GM19468 (cell line): ENCODE measurements around the gene EFHD1.
"Not testable (repeated sequence)": the region's sequence is repeated elsewhere in the genome, so short reads cannot be mapped to it uniquely, and the experiment has no call there.

Source experiments
- ATAC-seq: cut with Tn5 transposase; IDR thresholded peaks from one replicate; pipeline ENCODE4 v1.9.1; 2021; ENCODE audit warnings: mild to moderate bottlenecking, moderate library complexity, moderate number of reproducible peaks; ENCODE audit not compliant: unreplicated experiment; ENCODE audit errors: extremely low read depth

EFHD1 gene

GRCh38 chr2:232645061-232645460, 11.7 kb downstream of the EFHD1 start:
- ATAC-seq = no peak

- ATAC-seq = no peak
These were observed 13.3 kb downstream of the EFHD1 start for GRCh38 chr2:232646726-232647125.

GRCh38 chr2:232647261-232647660, 13.9 kb downstream of the EFHD1 start:
- ATAC-seq = no peak

GRCh38 chr2:232649033-232649432, 15.6 kb downstream of the EFHD1 start:
- ATAC-seq = no peak

- no peak for ATAC-seq
These were observed 19.1 kb downstream of the EFHD1 start for GRCh38 chr2:232652505-232652851.

GRCh38 chr2:232653441-232653840, 20.0 kb downstream of the EFHD1 start:
- ATAC-seq = no peak

- ATAC-seq = no peak
These were observed 22.0 kb downstream of the EFHD1 start for GRCh38 chr2:232655392-232655791.

- no peak for ATAC-seq
These were observed 24.9 kb downstream of the EFHD1 start for GRCh38 chr2:232658217-232658785.

- ATAC-seq = no peak
These were observed 26.0 kb downstream of the EFHD1 start for GRCh38 chr2:232659359-232659758.

GRCh38 chr2:232662486-232663260, 29.3 kb downstream of the EFHD1 start:
- no peak for ATAC-seq

- no peak for ATAC-seq
These were observed 32.8 kb downstream of the EFHD1 start for GRCh38 chr2:232666051-232666805.

- no peak for ATAC-seq
These were observed 34.7 kb downstream of the EFHD1 start for GRCh38 chr2:232667989-232668583.

- ATAC-seq = no peak
These were observed 35.5 kb downstream of the EFHD1 start for GRCh38 chr2:232668805-232669444.

- no peak for ATAC-seq
These were observed 39.2 kb downstream of the EFHD1 start for GRCh38 chr2:232672588-232672987.

GRCh38 chr2:232674491-232674890, 41.1 kb downstream of the EFHD1 start:
- no peak for ATAC-seq

- no peak for ATAC-seq
These were observed 42.0 kb downstream of the EFHD1 start for GRCh38 chr2:232675381-232675780.

GRCh38 chr2:232680006-232680405, 46.6 kb downstream of the EFHD1 start:
- ATAC-seq = no peak

- no peak for ATAC-seq
These were observed 48.1 kb downstream of the EFHD1 start for GRCh38 chr2:232681527-232681926.

- no peak for ATAC-seq
These were observed 50.0 kb downstream of the EFHD1 start for GRCh38 chr2:232683368-232683767.

- ATAC-seq = not testable (repeated sequence)
These were observed 52.0 kb downstream of the EFHD1 start for GRCh38 chr2:232685391-232685790.
